ENCODE data around the gene ACAP3.

Gene ACAP3

DNA sequence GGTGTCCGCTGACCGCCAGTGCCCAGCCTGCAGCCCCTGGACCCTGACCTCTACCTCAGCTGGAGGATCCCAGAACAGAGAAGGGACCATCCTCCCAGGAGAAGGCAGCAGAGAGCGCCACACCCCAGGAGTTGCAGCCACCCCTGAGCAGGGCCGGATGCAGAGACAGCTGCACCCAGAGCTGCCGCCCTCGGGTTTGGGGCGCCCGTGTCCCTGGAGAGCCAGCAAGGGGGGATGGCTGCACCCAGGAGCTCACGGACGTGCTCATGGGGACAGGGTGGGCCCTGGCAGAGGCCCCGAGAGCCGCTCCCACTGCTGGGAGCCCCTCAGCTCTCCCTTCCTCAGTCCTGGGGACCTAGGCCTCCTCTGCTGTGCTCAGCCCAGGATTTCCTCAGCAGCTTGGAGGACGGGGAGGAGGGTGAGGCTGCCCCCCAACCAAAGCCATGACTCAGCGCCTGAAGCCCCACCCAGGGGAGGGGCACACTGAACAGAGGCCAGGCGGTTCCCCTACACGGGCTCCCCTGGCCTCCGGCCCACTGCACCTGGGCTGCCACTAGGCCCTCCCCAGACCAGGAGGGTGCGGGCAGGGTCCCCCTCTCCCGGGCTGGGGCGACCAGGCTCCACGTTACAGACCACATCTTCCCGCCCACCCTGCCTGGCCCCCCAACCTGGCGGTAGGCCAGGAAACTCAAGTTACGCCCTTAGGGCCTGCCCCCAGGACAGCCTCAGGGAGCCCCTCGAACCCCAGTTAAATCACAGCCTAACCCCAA is 2.2 kb downstream of the ACAP3 start:
- DNase-seq (ENCODE audit: low read depth), result peak; percentile 79
- TF ChIP-seq, protein P1, sequence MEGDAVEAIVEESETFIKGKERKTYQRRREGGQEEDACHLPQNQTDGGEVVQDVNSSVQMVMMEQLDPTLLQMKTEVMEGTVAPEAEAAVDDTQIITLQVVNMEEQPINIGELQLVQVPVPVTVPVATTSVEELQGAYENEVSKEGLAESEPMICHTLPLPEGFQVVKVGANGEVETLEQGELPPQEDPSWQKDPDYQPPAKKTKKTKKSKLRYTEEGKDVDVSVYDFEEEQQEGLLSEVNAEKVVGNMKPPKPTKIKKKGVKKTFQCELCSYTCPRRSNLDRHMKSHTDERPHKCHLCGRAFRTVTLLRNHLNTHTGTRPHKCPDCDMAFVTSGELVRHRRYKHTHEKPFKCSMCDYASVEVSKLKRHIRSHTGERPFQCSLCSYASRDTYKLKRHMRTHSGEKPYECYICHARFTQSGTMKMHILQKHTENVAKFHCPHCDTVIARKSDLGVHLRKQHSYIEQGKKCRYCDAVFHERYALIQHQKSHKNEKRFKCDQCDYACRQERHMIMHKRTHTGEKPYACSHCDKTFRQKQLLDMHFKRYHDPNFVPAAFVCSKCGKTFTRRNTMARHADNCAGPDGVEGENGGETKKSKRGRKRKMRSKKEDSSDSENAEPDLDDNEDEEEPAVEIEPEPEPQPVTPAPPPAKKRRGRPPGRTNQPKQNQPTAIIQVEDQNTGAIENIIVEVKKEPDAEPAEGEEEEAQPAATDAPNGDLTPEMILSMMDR (conservative IDR thresholded peaks at IDR 0.05; ENCODE audit: control insufficient read depth, insufficient read depth, low read depth, low read length), result peak; percentile 2
- H3K4me3 ChIP-seq (ENCODE audit: control insufficient read depth, low read depth, low read length), result peak overlapping the region; percentile 62

DNA sequence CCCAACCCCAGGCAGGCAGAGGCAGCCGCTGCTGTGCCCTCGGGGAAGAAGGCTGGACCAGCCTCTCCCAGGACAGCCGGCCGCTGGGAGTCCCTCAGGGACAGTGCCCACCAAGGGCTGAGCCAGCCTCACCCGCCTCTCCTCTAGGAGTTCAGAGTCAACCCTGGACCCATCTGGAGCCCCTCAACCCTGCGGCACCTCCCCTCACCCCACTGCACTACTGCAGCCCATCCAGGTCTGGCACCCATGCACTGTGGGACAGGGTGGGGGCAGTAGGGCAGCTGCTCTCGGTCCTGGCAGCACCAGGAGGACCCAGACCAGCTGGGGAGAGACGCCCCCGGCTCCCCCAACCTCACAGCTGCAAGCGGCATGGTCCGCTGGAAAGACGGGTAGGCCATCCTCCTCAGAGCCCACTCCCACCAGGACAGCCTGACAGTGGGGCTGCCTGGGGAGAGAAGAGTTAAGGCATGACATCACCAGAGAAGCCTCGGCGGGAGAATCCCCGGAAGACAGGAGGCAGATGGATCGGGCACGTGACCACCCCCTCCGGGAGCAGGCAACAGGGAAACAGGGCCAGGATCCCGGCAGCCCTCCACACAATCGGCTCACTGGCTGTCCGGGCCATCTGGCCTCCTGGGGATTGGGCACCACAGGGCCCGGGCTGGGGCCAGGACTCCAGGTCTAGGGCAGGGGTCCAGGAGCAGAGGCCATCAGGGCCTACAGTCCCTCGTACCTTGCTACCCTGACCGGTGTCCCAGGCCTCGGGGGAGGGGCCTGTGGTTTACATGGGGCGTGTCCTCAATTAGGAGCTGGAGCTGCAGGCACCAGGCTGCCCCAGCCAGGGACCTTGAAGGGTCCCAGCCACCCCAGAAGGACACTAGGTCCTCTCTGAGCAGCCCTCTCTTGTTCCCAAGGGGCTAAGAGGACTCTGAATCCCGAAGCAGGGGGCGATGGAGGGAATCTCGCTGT is 3.1 kb downstream of the ACAP3 start:
- peak overlapping the region; percentile 62 for H3K4me3 ChIP-seq (ENCODE audit: control insufficient read depth, low read depth, low read length)
- DNase-seq (ENCODE audit: low read depth), result peak; percentile 77

DNA sequence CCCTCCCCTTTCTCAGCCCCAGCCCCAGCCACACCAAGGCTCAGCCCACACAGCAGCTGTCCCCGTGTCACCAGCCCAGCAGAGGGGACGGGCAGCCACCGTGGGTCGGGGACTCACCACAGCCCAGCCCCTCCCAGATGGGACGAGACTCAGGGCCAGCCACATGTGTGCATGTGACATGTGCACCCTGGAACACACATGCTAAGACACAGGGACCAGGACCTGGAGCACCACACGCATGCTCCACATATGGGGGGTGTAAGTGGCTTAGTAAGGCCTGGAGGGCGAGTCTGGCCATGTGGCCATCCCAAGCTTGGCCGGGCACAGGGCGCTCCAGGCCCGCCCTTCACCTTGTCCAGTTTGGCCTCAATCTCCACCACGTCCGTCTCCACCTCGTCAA is 4.0 kb downstream of the ACAP3 start:
- DNase-seq (ENCODE audit: low read depth), result no peak
- no peak overlapping the region for H3K4me3 ChIP-seq (ENCODE audit: control insufficient read depth, low read depth, low read length)
- TF ChIP-seq, protein P1 (conservative IDR thresholded peaks at IDR 0.05; ENCODE audit: control insufficient read depth, insufficient read depth, low read depth, low read length), result no peak

More for the DNA sequence above, 3.1 kb downstream of the ACAP3 start:
- TF ChIP-seq, protein P1 (conservative IDR thresholded peaks at IDR 0.05; ENCODE audit: control insufficient read depth, insufficient read depth, low read depth, low read length), result no peak

DNA sequence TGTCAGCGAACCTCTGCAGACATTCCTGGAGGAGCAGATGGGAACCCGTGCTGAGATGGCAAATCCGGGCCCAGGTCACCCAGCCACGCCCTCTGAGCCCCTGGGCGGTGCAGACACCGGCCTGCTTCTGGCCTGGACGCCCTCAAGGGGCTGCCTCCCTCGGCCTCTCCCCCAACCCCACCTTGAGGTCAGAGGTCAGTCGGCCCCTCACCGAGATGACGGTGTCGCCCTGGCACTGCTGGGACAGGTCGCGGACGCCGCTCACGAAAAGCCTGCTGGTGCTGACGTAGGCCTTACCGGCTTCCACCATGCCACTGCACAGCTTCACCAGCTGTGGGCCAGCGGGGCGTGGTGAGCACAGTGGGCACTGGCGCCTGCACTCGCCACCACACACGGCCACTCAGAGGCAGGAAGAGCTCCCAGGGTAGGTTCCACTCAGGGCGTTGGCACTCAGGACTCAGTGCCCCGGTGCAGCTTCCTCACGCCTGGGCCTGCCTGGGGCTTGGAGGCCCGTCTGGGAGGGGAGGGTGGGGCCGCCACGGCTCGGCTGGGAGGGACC is 4.7 kb downstream of the ACAP3 start:
- H3K4me3 ChIP-seq (ENCODE audit: control insufficient read depth, low read depth, low read length), result no peak overlapping the region
- TF ChIP-seq, protein P1 (conservative IDR thresholded peaks at IDR 0.05; ENCODE audit: control insufficient read depth, insufficient read depth, low read depth, low read length), result no peak
- no peak for DNase-seq (ENCODE audit: low read depth)

DNA sequence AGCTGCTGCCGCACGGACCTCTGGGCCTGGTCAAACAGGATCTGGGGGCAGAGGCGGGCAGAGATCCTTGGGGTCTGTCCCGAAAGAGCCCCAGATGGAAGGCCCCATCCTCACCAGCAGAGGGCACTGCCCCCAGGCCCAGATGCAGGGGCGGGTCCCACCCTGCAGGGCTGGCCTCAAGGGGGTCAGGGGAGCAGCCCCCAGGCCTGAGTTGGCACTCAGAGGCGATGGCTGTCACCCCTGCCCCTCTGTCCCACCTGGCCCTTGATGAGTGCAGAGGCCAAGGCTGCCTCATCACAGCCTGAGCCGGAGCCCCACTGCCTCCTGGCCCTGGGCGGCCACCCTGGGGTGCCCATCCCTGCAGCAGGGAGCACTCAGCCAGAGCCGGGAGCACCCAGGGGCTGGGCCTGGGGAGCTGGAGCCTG is 5.7 kb downstream of the ACAP3 start:
- no peak for DNase-seq (ENCODE audit: low read depth)
- H3K4me3 ChIP-seq (ENCODE audit: control insufficient read depth, low read depth, low read length), result no peak overlapping the region
- TF ChIP-seq, protein P1 (conservative IDR thresholded peaks at IDR 0.05; ENCODE audit: control insufficient read depth, insufficient read depth, low read depth, low read length), result peak; percentile 37

DNA sequence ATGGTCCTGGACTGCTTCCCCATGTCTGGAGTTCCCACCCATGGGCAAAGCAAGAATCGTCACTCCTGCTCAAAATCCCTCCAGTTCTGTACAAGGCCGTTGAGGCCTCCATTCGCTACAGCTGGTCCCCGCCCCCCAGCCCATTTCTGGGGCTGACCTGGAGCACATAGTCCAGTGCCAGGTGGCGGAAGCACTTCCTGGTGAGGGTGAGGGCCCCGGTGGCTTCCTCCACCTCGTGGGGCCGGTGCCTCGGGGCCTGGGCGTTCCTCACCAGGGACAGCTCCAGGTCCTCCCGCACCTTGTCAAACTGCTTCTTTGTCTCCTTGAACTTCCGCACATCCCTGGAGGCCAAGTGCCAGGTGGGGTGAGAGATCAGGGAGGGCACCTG is 7.4 kb downstream of the ACAP3 start:
- TF ChIP-seq, protein P1 (conservative IDR thresholded peaks at IDR 0.05; ENCODE audit: control insufficient read depth, insufficient read depth, low read depth, low read length), result no peak
- H3K4me3 ChIP-seq (ENCODE audit: control insufficient read depth, low read depth, low read length), result no peak overlapping the region

More for the DNA sequence above, 7.4 kb downstream of the ACAP3 start:
- no peak for DNase-seq (ENCODE audit: low read depth)
